ENCODE data around the gene SPATA1. TPM values are rescaled to one million over a fixed set of nuclear protein-coding genes. Genes with fewer than 3 reads are reported as not detected.

The SPATA1 gene
- total RNA-seq, 1 donor from 2014 or later, result 1.6 TPM

DNA sequence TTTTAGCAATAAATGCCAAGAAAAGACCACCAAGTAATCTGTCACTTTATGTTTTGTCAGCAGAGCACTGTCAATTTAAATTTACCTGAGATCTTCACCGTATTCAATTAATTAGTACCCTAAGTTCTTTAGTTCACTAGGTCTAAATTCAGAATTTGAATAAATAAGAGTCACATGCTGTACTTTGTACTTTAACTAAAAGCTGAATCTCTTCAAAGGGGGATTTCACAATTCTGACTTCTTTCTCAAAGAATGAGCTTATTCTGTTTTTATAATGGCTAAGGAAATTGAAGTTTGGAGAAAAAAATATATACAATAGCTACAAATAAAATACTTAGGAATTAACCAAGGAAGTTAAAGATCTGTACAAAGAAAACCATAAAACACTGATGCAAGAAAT is 2.3 kb downstream of the SPATA1 start:
- no peak for ATAC-seq
- no peak for DNase-seq (ENCODE audit: low spot score)

DNA sequence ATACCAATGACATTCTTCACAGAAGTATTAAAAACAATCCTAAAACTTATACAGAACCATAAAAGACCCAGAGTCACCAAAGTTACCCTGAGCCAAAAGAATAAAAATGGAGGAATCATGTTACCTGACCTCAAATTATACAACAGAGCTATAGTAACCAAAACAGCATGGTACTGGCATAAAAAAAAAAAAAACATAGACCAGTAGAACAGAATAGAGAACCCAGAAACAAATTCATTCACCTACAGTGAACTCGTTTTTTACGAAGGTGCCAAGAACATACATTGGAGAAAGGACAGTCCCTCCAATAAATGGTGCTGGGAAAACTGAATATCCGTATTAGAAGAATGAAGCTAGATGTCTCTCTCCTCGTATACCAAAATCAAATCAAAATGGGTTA is 2.8 kb downstream of the SPATA1 start:
- ATAC-seq (no peak), DNase-seq (ENCODE audit: low spot score) (no peak)

DNA sequence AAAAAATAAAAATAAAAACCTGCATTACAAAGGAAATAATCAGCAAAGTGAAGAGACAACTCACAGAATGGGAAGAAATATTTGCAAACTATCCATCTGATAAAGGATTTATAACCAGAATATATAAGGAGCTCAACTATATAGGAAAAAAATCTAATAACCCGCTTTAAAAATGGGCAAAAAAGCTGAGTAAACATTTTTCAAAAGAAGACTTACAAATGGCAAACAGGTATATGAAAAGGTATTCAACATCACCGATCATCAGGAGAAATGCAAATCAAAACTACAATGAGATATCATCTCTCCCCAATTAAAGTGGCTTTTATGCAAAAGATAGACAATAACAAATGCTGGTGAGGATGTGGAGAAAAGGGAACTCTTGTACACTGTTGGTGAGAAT is 4.0 kb downstream of the SPATA1 start:
- DNase-seq (ENCODE audit: low spot score) (no peak), ATAC-seq (no peak)

DNA sequence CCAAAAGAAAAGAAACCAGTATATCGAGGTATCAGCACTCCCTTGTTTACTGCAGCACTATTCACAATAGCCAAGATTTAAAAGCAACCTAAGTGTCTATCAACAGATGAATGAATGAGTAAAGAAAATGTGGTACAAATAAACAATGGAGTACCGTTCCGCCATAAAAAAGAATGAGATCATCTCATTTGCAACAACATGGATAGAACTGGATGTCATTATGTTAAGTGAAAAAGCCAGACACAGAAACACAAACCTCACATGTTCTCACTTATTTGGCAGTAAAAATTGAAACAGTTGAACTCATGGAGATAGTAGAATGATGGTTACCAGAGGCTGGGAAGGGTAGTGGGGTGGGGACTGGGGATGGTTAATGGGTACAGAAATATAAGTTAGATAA is 4.5 kb downstream of the SPATA1 start:
- DNase-seq (ENCODE audit: low spot score) (no peak), ATAC-seq (no peak)

DNA sequence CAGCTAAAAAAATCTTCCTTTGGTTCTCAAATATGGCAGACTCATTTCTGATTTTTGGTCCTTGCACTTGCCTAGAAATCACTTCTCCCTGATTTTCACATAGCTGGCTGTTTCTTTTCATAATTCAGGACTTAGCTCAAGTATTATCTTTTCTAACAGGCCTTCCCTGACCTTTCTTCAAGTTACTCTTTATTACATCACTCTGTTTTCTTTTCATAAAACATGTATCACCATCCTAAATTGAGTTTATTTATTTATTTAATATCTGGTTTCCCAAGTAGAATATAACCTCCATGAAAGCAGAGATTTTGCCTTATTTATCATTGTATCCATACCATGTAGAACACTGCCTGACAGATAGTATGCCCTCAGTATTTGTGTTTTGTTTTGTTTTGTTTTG is 18.4 kb downstream of the SPATA1 start:
- ATAC-seq (no peak), DNase-seq (ENCODE audit: low spot score) (no peak)

DNA sequence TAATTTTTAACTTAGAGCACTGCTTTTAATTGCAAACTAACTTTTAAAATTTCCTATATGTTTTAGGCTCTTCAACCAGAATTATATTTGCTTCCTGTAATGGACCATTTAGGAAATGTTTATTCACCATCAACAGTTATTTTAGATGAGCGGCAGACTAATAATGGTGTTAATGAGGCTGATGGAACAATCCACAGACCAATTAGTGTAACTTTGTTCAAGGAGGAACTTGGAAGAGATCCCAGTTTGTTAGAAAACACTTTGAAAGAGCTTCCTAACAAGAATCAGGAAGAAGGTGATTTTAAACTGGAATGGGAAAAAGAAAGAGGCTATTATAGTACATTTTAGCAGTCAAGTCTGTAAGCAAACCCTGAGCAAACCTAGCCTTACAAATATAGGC is 19.6 kb downstream of the SPATA1 start:
- ATAC-seq, result no peak
- no peak for DNase-seq (ENCODE audit: low spot score)

DNA sequence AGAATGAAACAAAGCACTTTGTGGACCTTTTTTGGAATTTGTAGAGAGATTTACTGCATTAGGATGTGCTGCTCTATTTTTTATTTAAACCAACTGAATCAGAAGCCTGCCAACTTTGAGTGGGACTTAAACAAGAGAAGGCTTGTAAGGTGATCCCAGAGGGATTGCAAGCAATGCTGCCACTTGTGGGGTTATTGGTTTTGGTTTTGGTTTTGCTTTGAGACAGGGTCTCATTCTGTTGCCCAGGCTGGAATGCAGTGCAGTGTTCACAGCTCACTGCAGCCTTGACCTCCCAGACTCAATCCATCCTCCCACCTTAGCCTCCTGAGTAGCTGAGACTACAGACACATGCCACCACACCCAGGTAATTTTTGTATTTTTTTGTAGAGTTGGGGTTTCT is 32.4 kb downstream of the SPATA1 start:
- ATAC-seq (no peak), DNase-seq (ENCODE audit: low spot score) (no peak)

DNA sequence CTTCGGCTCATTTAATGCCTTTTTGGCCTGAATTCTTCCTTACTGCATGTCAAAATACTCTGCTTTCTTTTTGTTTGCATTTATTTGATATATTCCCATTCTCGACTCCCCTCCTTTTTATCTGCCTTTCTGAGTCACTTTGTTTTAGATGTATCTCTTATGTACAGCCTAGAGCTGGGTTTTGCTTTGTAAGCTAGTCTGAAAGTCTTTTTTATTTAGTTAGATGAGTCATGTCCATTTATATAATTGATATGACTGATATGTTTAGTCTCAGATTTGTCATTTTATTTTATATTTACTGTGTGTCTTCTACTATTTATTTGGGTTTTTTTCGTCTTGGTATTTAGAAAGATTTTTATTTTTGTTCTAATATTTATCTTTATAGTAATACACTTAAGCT is 33.8 kb downstream of the SPATA1 start:
- ATAC-seq, result no peak
- no peak for DNase-seq (ENCODE audit: low spot score)

DNA sequence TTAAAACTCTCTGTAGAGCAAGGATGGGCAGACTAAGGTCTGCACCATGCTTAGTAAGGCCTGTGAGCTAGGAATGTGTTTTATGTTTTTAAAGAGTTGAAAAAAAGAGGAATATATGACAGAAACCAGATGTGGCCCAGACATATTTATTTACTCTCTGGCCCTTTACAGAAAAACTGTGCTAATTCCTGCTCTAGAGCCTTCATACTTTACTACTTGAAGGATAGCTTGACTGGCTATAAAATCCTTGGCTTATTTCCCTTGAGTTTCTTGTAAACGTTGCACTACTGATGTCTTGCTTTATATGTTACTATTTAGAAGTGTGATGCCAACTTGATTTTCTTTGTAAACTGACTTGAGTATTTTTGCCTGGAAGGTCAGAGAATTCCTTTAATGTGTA is 34.6 kb downstream of the SPATA1 start:
- ATAC-seq, result no peak
- DNase-seq (ENCODE audit: low spot score), result no peak

DNA sequence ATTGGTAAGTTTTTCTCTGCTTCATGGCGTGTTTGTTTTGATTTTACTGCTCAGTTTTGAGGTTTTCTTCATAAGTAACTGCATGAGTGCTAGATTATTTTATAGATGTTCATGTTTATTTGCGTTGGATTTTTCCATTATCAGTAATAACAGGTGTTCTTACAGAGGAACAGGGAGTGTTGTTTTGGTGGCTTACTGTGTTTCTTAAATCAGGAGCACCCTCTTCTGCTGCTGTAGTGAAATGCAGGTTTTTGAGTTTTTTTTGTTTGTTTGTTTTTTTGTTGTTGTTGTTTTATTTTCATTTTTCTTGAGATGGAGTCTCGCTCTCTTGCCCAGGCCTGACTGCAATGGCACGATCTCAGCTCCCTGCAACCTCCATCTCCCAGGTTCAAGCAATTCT is 35.5 kb downstream of the SPATA1 start:
- ATAC-seq (no peak), DNase-seq (ENCODE audit: low spot score) (no peak)

DNA sequence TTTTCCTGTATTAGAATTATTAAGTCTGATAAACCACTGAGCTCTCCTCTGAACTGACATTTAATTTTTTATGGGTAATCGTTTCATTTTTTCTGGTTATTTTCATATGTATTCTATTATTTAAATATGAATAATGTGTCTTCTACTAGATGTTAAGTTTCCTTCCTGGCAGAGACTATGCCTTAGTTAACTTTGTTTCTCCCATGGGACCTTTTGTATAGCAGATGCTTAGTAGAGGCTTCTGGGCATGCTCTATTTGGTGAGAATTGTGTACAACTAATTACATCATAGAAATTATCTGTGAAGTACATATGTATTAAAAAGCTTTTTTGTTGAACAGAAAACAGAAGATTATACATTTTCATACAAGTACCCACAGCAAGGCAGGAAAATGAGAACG is 44.6 kb downstream of the SPATA1 start:
- DNase-seq (ENCODE audit: low spot score), result no peak
- ATAC-seq, result no peak

DNA sequence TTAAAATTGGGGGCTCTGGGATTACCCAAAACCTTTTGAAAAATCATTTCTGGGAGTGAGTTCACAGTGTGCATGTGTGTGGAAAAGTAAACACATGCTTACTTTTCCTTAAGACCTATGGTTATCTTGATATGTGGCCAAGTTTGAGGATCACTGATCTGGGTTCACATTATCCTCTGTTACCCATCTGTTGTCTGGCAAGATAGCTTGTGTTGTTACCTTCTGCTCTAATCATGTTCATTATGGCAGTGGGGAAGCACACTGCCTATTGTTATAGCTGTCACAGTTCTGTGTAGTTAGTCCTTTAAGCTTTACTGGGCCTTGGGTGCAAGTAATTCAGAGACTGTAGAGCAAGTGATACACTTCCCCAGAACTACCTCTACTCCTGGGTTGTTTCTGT is 63.0 kb downstream of the SPATA1 start:
- ATAC-seq, result no peak
- DNase-seq (ENCODE audit: low spot score), result no peak

DNA sequence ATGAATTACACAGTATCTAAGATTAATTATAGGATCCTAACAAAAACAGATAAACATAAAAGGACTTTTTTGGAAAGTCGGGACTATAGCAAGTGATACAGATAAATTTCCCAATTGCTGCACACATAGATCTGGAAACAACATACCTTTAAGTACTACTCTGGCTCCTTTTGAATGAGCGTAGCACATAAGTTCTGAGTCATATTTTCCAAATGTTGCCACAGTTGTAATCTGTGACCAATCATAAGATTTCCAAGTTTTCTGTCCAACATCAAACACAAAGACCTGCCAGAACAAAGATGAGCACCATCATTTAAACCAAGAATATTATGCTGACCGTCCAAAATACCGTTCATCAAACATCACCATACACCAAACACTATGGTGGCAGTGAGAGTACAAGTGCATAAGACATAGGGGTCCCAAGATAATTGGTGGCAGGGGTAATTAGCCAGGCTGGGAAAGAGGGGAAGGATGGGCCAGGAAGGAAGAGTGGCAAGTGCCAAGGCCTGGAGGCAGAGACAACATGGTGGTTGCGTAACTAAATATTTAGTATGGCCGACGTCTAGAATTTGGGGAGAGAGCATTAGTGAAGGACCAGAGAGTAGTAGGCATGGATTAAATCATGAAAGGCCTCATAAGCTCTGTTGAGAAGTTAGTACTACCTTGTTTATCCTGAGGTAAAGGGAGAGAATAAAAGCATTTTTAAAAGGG is 64.4 kb downstream of the SPATA1 start:
- ATAC-seq, result no peak
- no peak for DNase-seq (ENCODE audit: low spot score)

DNA sequence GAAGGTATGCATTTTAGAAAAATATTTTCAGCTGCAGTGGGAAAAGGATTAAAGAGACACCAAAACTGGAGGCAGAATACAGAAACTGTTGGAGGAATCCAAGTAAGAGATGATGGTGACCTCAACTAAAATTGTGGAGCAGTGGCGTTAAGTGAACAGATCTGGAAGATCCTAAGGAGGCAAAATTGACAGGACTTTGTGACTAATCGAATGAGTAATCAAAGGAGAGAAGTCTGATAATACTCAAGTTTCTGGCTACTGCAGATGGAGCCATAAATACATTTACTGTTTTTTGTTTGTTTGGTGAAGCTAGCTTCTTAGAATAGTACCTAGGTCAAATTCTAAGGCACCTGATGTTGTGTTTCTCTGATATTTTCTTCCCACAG is 65.0 kb downstream of the SPATA1 start:
- ATAC-seq, result no peak

DNA sequence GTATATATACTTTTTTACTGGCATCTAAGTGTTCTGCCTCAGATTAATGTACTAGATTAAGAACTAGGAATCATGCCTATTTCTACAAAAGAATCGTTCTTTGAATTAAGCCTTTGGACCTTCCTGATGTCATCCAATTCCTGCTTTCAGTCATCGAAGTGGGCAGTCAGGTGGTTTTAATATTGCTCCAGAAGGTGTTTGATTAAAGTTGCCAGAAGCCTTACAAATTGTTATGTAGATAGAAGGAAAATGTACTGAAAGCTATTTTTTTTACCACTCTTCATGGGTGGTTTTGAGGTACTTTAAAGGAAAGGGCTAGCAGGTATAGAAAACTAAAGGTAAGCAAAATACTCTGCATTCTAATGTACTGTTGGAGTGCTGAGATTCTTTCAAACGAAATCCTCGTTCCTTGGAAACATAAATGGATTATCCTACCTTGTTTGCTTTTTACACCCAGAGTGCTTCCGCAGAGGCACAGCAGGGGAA is 67.3 kb downstream of the SPATA1 start:
- ATAC-seq (peak; percentile 43), DNase-seq (ENCODE audit: low spot score) (no peak)

More for the DNA sequence above, 65.0 kb downstream of the SPATA1 start:
- no peak for DNase-seq (ENCODE audit: low spot score)

DNA sequence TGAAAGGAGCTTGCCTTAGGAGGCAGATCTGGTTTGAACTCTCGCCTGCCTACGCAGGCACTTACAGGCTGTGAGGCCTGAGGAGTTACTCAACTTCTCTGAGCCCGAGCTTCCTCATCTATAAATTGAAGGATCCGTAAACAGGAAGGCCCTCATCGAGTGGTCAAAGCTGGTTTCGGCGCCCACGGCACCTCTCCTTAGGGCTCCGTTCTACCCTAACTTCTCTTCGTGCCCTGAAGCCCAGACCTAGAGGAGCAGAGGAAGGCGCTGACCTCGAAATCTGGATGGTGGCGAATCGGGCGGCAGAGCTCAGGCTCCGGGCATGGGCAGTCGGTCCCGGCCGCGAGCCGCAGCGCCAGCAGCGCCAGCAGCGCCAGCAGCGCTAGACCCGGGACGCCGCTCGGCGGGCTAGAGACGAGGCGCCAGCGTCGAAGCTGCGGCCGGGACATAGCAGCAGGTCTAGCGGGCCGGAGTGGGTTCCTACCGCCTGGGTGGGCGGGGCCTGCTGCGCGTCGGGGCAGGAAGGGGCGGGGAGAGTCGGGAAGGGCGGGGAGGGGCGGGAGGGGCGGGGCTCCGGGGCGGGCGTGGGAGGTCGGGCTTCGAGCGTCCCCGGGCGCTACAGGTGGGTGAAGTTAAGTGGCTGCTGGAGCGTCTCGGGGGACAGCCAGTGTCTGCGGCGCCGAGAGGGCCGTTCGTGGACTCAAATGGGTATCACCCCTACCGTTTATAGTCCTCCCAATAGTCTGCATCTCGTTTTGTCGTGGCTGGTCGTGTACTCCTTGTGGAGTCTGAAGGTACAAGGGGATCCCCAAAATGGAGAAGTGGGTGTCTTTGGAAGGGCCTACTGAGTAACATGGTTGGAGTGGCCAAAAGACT is 68.0 kb downstream of the SPATA1 start, which contains the start of gene CTBS:
Gene CTBS (minus strand): TSS at position 474 of the 876 bp plus-strand sequence. CDS start 25 bp downstream, at position 449.
- ATAC-seq (peak; percentile 95), DNase-seq (ENCODE audit: low spot score) (peak; percentile 92)

DNA sequence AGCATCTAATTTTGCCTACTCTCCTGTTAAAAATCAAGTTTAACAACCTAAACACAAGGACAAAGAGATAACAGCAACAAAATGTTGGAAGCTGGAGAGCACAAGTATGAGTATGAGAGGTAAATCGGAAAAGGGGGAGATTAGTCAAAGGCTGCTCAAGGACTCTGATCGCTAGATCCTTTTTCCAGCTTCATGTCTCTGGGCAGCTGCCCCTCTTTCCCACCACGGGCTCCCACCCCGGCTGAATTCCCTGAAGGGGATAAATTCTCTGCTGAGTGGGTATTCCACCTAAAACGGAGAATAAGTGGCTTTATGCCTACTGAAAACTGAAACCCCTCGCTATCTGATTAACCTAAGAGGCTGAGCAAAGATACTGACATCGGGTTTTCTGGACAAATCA is 68.8 kb downstream of the SPATA1 start:
- ATAC-seq (no peak), DNase-seq (ENCODE audit: low spot score) (no peak)

DNA sequence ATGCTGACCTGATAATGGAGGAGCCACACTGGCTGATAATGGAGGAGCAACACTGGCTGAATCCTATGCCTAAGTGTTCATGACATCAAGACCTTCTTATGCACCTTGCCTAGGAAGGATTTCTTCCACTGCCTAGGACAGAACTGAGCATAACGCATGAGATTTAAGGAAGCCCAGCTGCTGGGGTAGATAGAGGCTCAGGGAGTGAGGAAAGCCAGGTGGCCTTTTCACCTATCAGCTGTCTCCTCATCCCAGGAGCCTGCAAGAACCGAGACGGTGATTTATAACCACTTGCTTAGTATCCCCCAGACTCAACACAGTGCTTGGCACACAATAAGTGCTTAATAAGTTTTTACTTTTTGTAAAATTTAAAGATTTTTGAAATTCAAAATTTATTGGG is 75.5 kb downstream of the SPATA1 start:
- DNase-seq (ENCODE audit: low spot score), result no peak
- no peak for ATAC-seq

DNA sequence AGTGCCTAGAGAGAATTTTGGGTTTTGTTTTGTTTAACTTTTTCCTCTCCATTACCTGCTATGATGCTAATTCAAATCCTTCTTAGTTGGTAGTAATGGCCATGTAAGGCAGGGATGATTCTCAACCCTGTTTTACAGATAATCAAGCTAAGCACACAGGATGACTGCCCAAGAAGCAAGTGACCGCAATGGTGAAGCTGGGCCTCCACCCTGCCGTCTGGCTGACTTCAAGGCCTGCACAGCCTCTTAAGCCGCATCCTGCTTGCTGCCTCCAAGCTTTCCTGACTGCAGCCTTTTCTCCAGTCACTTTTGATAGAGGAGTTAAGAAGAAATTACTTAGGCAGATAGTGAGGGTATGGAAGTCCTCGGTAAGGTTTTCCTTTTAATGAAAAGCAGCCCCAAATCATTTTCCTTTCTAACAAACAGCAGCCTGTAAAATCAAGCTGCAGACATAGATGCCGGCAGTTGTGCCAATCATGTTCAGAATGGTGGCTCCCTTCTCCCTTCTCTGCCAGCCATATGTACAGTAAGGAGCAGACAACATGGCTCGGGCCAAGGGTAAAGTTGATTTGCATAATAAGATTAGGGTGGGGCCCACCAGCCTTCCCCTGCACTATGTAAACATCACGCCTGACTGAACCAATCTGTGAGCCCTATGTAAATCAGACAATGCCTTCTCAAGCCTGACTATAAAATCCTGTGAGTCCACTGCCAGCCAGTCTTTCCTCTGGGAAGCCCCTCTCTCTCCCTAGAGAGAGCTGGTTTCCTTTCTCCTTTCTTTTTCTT is 76.8 kb downstream of the SPATA1 start:
- ATAC-seq, result no peak
- DNase-seq (ENCODE audit: low spot score), result no peak

DNA sequence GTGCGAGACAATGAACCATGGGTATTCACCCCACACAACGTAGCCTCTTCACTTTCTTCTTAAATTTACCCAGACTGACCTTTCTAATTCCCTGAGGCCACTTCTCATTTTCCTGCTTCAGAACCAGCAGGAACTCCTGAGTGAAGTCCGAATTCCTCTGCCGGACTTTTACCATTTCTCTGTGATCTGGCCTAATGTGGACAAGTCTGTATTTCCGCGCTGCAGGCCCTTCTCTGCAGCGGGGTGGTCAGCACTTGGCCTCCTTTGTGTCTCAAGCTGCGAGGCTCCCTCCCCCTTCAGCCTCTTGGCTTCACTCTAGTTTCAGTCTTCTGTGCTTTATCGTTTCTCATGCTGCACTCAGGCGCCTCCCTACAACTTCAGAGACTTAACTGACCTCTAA is 77.5 kb downstream of the SPATA1 start:
- no peak for DNase-seq (ENCODE audit: low spot score)
- ATAC-seq, result no peak

DNA sequence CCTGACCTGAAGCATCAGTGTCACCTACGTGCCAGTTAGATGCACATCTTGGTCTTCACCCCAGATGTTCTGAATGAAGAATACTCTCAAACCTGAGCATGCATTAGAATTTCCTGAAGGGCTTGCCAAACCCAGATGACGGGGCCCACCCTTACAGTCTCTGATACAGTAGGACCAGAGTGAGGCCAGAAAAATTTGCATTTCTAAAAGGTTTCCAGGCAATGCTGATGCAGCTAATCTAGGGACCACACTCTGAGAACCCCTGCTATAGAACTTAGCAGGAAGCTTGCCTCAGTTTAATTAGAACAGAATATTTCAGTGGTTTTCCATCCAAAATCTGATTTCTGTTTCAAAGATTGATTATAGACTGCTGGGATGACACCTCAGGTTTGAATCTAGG is 77.9 kb downstream of the SPATA1 start:
- DNase-seq (ENCODE audit: low spot score) (no peak), ATAC-seq (no peak)
